Common myeloid progenitor, CD34-positive (primary cell): ENCODE data around the gene TLK2.

Experiments
- CTCF ChIA-PET: fragments of 350-600 bp; sonication (Branson Sonifier 250); formaldehyde crosslinking; loops from one replicate; lab custom pipeline; 2021; ENCODE audit warnings: antibody characterized with exemption; lab: Charles Lee
- POLR2A ChIA-PET: fragments of 350-600 bp; sonication (Branson Sonifier 250); formaldehyde crosslinking; loops from one replicate; lab custom pipeline; 2021; ENCODE audit warnings: antibody characterized with exemption; lab: Charles Lee
- DNase-seq, 3 donors: peaks; one replicate each; pipeline versions ENCODE4 v3.0.0 to v3.0.0-alpha.2; 2013
- H3K27ac ChIP-seq, 2 experiments: 1 replicate in 1 of 2; 2 replicates in 1 of 2; pipeline ENCODE4 v1.7.0; 2013; ENCODE audit warnings: inconsistent platforms in 2 of 2, low read length in 2 of 2, mild to moderate bottlenecking in 2 of 2, low read depth in 1 of 2, moderate library complexity in 1 of 2; ENCODE audit not compliant: severe bottlenecking in 2 of 2, insufficient read depth in 1 of 2, poor library complexity in 1 of 2
- H3K27me3 ChIP-seq, 5 experiments: replicated peaks in 2 of 5; 1 replicate in 3 of 5; 2 replicates in 2 of 5; pipeline versions ENCODE4 v1.6.1 to v1.7.0; 2013; ENCODE audit warnings: low read length in 4 of 5, mild to moderate bottlenecking in 2 of 5, moderate library complexity in 2 of 5, inconsistent platforms in 1 of 5; ENCODE audit not compliant: insufficient read depth in 5 of 5, control insufficient read depth in 4 of 5
- H3K36me3 ChIP-seq, 4 experiments: 1 replicate in 2 of 4; 2 replicates in 2 of 4; pipeline versions ENCODE4 v1.6.1 to v1.7.0; 2013; ENCODE audit warnings: low read length in 3 of 4, control low read depth in 1 of 4, mild to moderate bottlenecking in 1 of 4; ENCODE audit not compliant: control insufficient read depth in 4 of 4, insufficient read depth in 4 of 4
- H3K4me1 ChIP-seq, 4 experiments: 1 replicate in 3 of 4; 2 replicates in 1 of 4; pipeline versions ENCODE4 v1.6.1 to v1.7.1; 2013; ENCODE audit warnings: low read length in 3 of 4, mild to moderate bottlenecking in 3 of 4, control low read depth in 1 of 4, inconsistent platforms in 1 of 4, moderate library complexity in 1 of 4; ENCODE audit not compliant: control insufficient read depth in 4 of 4, insufficient read depth in 4 of 4; ENCODE audit errors: control extremely low read depth in 1 of 4
- H3K4me3 ChIP-seq, 7 experiments: 1 replicate in 4 of 7; 2 replicates in 3 of 7; pipeline versions ENCODE4 v1.5.1 to v1.7.0; 2013; ENCODE audit warnings: mild to moderate bottlenecking in 7 of 7, low read length in 6 of 7, moderate library complexity in 6 of 7, inconsistent platforms in 2 of 7, low read depth in 2 of 7, control low read depth in 1 of 7; ENCODE audit not compliant: insufficient read depth in 4 of 7, control insufficient read depth in 1 of 7; ENCODE audit errors: extremely low read depth in 1 of 7
- H3K9me3 ChIP-seq, 5 experiments: 1 replicate in 4 of 5; 2 replicates in 1 of 5; pipeline versions ENCODE4 v1.6.1 to v1.7.1; 2013; ENCODE audit warnings: low read length in 4 of 5, mild to moderate bottlenecking in 2 of 5, inconsistent platforms in 1 of 5, low read depth in 1 of 5, moderate library complexity in 1 of 5; ENCODE audit not compliant: control insufficient read depth in 4 of 5, insufficient read depth in 2 of 5; ENCODE audit errors: control extremely low read depth in 1 of 5
- WGBS: methylation state at CpG from one replicate; pipeline ENCODE4 v1.1.5; 2013; ENCODE audit not compliant: insufficient coverage; 5-methylcytosine and 5-hydroxymethylcytosine counted together

Gene TLK2

GRCh38 chr17:62626719-62627218 lies 148.1 kb downstream of the TLK2 start:
- H3K9me3 ChIP-seq = no peaks in the 10 kb centered on the region
- H3K27me3 ChIP-seq = peaks cover 0 to 25% (median 0%) of the 10 kb centered on the region in 5 experiments
- ChIA-PET POLR2A (no interaction called here), CTCF (no interaction called here)
- no peaks in the 10 kb centered on the region for H3K36me3 ChIP-seq
- H3K4me3 ChIP-seq = peak overlapping the region; percentile 45 to 85 (median 78)
- WGBS = 10% methylated on average over 20 of the region's 21 CpGs
- H3K4me1 ChIP-seq = peaks cover 0 to 50% (median 22%) of the 10 kb centered on the region in 4 experiments
- H3K27ac ChIP-seq = no peak overlapping the region
- peak; percentile 4 to 52 (median 48) for DNase-seq

GRCh38 chr17:62627219-62627903 lies 148.7 kb downstream of the TLK2 start, which contains the start of gene MRC2:
TSS of gene MRC2 (plus strand) at chr17:62627670. CDS start at chr17:62627803, 133 bp downstream.
- ChIA-PET POLR2A (no interaction called here), CTCF (no interaction called here)
- Histone ChIP-seq H3K27ac (no peak within 1 kb of the TSS), H3K27me3 (peaks cover 0 to 25% (median 0%) of the 10 kb centered on the region in 5 experiments), H3K4me1 (peaks cover 0 to 53% (median 28%) of the 10 kb centered on the region in 4 experiments), H3K4me3 (peak within 1 kb of the TSS; percentile 45 to 85 (median 78)), H3K36me3 (no peaks in the 10 kb centered on the region), H3K9me3 (no peaks in the 10 kb centered on the region)
- DNase-seq = peak; percentile 17 to 71 (median 50)
- under 1% methylated on average over 57 of the region's 68 CpGs for WGBS

GRCh38 chr17:62627904-62628633 lies 149.4 kb downstream of the TLK2 start:
- Histone ChIP-seq H3K4me1 (peaks cover 0 to 53% (median 30%) of the 10 kb centered on the region in 4 experiments), H3K36me3 (no peaks in the 10 kb centered on the region), H3K27me3 (peaks cover 0 to 25% (median 0%) of the 10 kb centered on the region in 5 experiments), H3K27ac (no peak overlapping the region), H3K4me3 (peak overlapping the region; percentile 45 to 85 (median 78)), H3K9me3 (no peaks in the 10 kb centered on the region)
- peak; percentile 22 to 71 (median 57) for DNase-seq
- WGBS = 0% methylated on average over 42 of the region's 61 CpGs
- ChIA-PET CTCF (interaction anchor here (1.0 to 1.4 kb wide), 3 partner anchors 9 to 20 kb away, joined by 3 to 4 read pairs (median 4); no protein-coding TSS in a partner anchor), POLR2A (no interaction called here)

GRCh38 chr17:62628831-62629555 lies 150.4 kb downstream of the TLK2 start:
- no peak overlapping the region for H3K27ac ChIP-seq
- H3K36me3 ChIP-seq = no peaks in the 10 kb centered on the region
- H3K27me3 ChIP-seq = peaks cover 0 to 25% (median 0%) of the 10 kb centered on the region in 5 experiments
- CTCF ChIA-PET = interaction anchor here (1.0 to 1.4 kb wide), 3 partner anchors 10 to 19 kb away, joined by 3 to 4 read pairs (median 4); no protein-coding TSS in a partner anchor
- no peaks in the 10 kb centered on the region for H3K9me3 ChIP-seq
- DNase-seq = no peak
- POLR2A ChIA-PET = no interaction called here
- 69% methylated on average over 15 of the region's 19 CpGs for WGBS
- peak overlapping the region in 4 of 7 experiments; percentile 75 to 85 (median 80) for H3K4me3 ChIP-seq
- H3K4me1 ChIP-seq = peaks cover 0 to 53% (median 30%) of the 10 kb centered on the region in 4 experiments

- no peaks in the 10 kb centered on the region for H3K36me3 ChIP-seq
- 89% methylated on average over 16 of the region's 19 CpGs for WGBS
- POLR2A ChIA-PET = no interaction called here
- no peaks in the 10 kb centered on the region for H3K9me3 ChIP-seq
- H3K4me1 ChIP-seq = peaks cover 0 to 53% (median 30%) of the 10 kb centered on the region in 4 experiments
- CTCF ChIA-PET = no interaction called here
- H3K27ac ChIP-seq = no peak overlapping the region
- peaks cover 0 to 25% (median 0%) of the 10 kb centered on the region in 5 experiments for H3K27me3 ChIP-seq
- DNase-seq = no peak
- no peak overlapping the region for H3K4me3 ChIP-seq
These were observed 151.1 kb downstream of the TLK2 start for GRCh38 chr17:62629556-62630364.

GRCh38 chr17:62630365-62631085 lies 151.9 kb downstream of the TLK2 start:
- no peak overlapping the region for H3K4me3 ChIP-seq
- POLR2A ChIA-PET = no interaction called here

More at GRCh38 chr17:62630365-62631085, 151.9 kb downstream of the TLK2 start:
- no peaks in the 10 kb centered on the region for H3K36me3 ChIP-seq
- CTCF ChIA-PET = no interaction called here
- no peak for DNase-seq
- 89% methylated on average over 8 of the region's 12 CpGs for WGBS
- H3K4me1 ChIP-seq = peaks cover 0 to 45% (median 30%) of the 10 kb centered on the region in 4 experiments
- H3K9me3 ChIP-seq = no peaks in the 10 kb centered on the region
- no peak overlapping the region for H3K27ac ChIP-seq
- H3K27me3 ChIP-seq = peaks cover 0 to 25% (median 0%) of the 10 kb centered on the region in 5 experiments
